AG10803 (cell line): Measurements from ENCODE around the gene FBXO34.

Source experiments
- DNase-seq: peaks from one replicate; pipeline ENCODE4 v3.0.0; 2010; ENCODE audit warnings: low read depth
- H3K4me3 ChIP-seq: 2 replicates; pipeline ENCODE4 v1.5.1; 2011; ENCODE audit warnings: mild to moderate bottlenecking, low read length, control low read depth
- CTCF ChIP-seq: conservative IDR thresholded peaks from 2 replicates; pipeline ENCODE4 v1.5.1; 2011; ENCODE audit warnings: mild to moderate bottlenecking, low read length, control low read depth, inconsistent platforms

Gene FBXO34

GRCh38 chr14:55318694-55319093, 47.5 kb downstream of the FBXO34 start:
- no peak for DNase-seq

GRCh38 chr14:55323910-55324309, 52.7 kb downstream of the FBXO34 start:
- TF ChIP-seq CTCF: no peak
- no peak overlapping the region for H3K4me3 ChIP-seq

More at GRCh38 chr14:55318694-55319093, 47.5 kb downstream of the FBXO34 start:
- TF ChIP-seq CTCF: no peak
- no peak overlapping the region for H3K4me3 ChIP-seq

GRCh38 chr14:55324812-55325211, 53.6 kb downstream of the FBXO34 start:
- no peak overlapping the region for H3K4me3 ChIP-seq
- no peak for DNase-seq
- no peak for TF ChIP-seq CTCF

More at GRCh38 chr14:55323910-55324309, 52.7 kb downstream of the FBXO34 start:
- DNase-seq: no peak

DNA sequence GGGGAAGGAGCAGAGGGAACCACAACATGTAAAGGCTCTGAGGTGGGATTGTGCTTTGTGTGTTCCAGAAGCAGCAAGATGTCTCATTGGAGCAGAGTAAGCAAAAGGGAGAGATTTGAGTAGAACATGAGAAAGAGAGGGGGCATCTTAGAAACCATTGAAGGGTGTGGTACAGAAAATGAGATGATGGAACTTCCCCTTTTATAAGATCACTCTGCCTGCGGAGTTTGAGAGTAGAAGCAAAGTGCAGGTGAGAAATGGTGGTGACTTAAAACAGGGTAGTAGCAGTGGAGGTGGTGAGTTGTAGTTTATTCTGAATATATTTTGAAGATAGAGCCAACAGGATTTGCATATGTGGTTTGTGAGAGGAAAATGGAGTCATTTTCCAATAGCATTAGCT, 56.0 kb downstream of the FBXO34 start:
- no peak for DNase-seq
- no peak overlapping the region for H3K4me3 ChIP-seq
- no peak for TF ChIP-seq CTCF

GRCh38 chr14:55328317-55328716, 57.1 kb downstream of the FBXO34 start:
- no peak overlapping the region for H3K4me3 ChIP-seq
- peak; percentile 64 for DNase-seq
- no peak for TF ChIP-seq CTCF

GRCh38 chr14:55329999-55330710, 58.9 kb downstream of the FBXO34 start:
- TF ChIP-seq CTCF: no peak
- DNase-seq: peak; percentile 15
- H3K4me3 ChIP-seq: no peak overlapping the region; the same call in 1 of the 2 replicates
